Activated naive CD4-positive, alpha-beta T cell treated with anti-CD3 and anti-CD28 coated beads, Interleukin-2, amount 50 U/mL, for 24 hours (primary cell): ENCODE measurements around the gene OOSP4B.
"Not testable (repeated sequence)": the region's sequence is repeated elsewhere in the genome, so short reads cannot be mapped to it uniquely, and the experiment has no call there.

ENCODE experiments used
- H3K27ac Mint-ChIP-seq: one replicate; pipeline ENCODE4 v1.8.0; 2021; ENCODE audit warnings: mild to moderate bottlenecking, mixed read lengths
- H3K27me3 Mint-ChIP-seq: one replicate; pipeline ENCODE4 v1.8.0; 2021; ENCODE audit warnings: mixed read lengths
- H3K36me3 Mint-ChIP-seq: one replicate; pipeline ENCODE4 v1.8.0; 2021; ENCODE audit warnings: mixed read lengths
- H3K4me1 Mint-ChIP-seq: one replicate; pipeline ENCODE4 v1.8.0; 2021; ENCODE audit warnings: mixed read lengths
- H3K4me3 Mint-ChIP-seq: one replicate; pipeline ENCODE4 v1.8.0; 2021; ENCODE audit warnings: mild to moderate bottlenecking, mixed read lengths
- H3K9me3 Mint-ChIP-seq: one replicate; pipeline ENCODE4 v1.8.0; 2021; ENCODE audit warnings: mixed read lengths

Gene OOSP4B

DNA sequence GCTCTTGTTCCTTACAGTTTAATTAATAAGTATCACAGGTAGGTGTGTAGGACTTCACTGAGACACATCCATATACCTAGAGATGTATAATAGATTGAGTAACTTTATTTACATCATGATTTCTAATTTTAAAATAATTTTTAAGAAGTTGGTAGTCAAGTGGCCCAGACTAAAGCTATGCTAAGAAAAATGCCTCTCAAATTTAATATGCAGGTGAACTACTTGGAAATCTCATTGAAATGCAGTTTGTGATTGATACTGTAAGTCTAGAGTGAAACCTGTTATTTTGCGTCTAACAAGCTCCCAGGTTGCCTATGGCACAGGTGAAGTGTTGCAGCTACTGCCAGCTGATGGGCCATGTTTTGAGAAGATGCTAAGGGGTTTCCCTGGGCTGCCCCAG, at the start of gene OOSP4B:
Gene OOSP4B, plus strand, starts transcription at position 301 of the 400 bp plus-strand sequence.
- H3K4me3 Mint-ChIP-seq, result no peak within 1 kb of the TSS
- H3K36me3 Mint-ChIP-seq, result no peaks in the 10 kb centered on the region
- H3K4me1 Mint-ChIP-seq, result no peaks in the 10 kb centered on the region
- no peaks in the 10 kb centered on the region for H3K9me3 Mint-ChIP-seq
- no peak within 1 kb of the TSS for H3K27ac Mint-ChIP-seq
- peaks cover 5% of the 10 kb centered on the region for H3K27me3 Mint-ChIP-seq

DNA sequence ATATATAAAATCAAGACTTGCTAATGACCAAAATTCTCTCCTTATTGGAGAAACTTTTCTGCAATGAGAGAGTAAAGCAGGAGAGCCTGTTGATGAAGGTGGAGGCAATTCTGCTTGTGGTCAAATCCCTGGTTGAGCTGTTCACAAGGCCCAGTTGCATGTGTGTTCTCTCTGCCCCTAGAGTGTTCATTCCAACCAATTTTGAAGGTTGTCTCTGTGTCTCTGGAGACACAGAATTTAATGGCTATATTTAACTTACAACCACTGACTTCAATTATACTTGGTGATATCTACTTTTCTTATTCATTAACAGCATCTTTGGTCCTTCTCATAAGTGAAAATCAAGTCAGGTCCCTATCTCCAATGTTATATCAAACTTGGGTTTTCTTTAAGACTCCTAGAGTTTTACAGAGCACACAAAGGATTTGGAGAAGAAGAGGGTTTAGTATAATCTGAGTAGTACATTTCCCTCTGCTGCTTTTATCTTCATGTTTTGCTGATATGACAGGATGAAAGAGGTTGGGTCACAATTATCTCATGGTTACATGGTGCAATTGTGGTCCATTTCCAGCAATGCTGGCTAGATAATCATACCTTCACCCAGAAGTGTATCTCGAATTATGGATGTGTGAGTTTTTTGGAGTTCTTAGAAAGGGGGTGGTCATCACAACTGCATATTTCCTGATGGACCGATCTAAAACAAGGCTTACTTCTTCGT, 49.1 kb upstream of the OOSP4B start:
- Mint-ChIP-seq H3K4me1 (no peaks in the 10 kb centered on the region), H3K27ac (no peak overlapping the region), H3K36me3 (no peaks in the 10 kb centered on the region), H3K9me3 (no peaks in the 10 kb centered on the region), H3K4me3 (no peak overlapping the region), H3K27me3 (peaks cover 6% of the 10 kb centered on the region)

DNA sequence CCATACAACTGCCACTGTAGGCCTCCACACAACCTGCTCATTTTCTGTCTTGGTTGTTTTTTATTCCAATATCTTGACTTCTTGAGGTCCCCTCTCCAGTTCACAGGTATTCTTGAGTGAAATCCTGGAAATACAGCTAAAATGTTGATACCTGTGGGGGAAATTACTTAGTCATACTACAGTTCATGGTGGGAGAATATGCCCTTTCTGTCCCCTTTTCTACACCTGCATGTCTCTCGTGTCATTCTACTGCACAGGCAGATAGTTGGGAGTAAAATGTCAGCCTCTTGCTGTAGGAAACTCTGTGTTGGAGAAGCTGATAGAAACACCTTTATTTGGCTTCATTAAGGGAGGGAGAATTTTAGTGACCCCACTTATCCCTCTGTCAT, 48.6 kb upstream of the OOSP4B start:
- Mint-ChIP-seq H3K4me1 (no peaks in the 10 kb centered on the region), H3K9me3 (no peaks in the 10 kb centered on the region), H3K27ac (no peak overlapping the region), H3K4me3 (no peak overlapping the region), H3K27me3 (peaks cover 6% of the 10 kb centered on the region), H3K36me3 (no peaks in the 10 kb centered on the region)

DNA sequence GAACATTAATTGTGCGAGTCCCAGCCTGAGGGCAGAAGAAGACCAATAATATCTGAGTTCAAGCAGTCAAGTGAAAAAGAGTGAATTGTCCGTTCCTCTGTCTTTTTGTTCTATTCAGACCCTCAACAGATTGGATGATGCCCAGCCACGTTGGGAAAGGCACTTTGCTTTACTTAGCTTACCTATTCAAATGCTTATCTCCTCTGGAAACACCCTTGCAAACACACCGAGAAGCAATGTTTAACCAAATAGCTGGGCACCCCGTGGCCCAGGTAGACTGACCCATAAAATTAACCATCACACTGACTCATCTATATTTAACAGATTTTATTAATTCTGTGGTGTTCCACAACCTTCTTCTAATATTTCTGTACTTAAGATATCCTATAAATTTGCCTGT, 43.9 kb upstream of the OOSP4B start:
- Mint-ChIP-seq H3K27ac (no peak overlapping the region), H3K9me3 (no peaks in the 10 kb centered on the region), H3K4me1 (no peaks in the 10 kb centered on the region)

DNA sequence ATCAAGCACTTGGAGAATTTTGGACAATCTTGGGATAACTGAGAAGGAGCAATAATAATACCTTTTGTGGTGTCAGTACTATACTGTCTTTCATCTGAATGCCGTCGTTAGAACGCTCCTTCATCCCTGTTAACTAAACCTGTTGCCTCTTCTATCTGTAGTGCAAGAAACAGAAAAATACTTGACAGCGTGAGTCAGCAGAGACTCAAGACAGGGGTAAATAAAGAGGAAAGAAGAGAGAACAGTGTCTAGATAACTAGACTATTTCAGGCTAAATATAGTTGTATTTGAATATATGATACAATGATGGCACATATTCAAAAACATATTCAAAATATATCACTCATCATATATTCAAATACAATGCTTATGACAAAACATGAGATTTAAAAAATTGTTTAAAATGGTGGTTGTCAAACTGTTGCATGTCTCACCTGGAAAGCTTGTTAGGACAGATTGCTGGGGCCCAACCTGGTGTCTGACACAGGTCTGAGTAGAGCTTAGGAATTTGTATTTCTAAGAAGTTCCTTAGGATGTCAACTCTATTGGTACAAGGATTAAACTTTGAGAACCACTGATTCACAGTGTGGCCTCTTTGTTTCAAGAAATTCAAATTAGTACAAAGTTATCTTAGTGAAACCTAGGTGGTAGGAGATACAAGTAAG, 35.7 kb upstream of the OOSP4B start:
- H3K4me1 Mint-ChIP-seq, result no peaks in the 10 kb centered on the region
- H3K36me3 Mint-ChIP-seq, result no peaks in the 10 kb centered on the region
- peaks cover 10% of the 10 kb centered on the region for H3K27me3 Mint-ChIP-seq
- H3K27ac Mint-ChIP-seq, result no peak overlapping the region
- no peak overlapping the region for H3K4me3 Mint-ChIP-seq
- H3K9me3 Mint-ChIP-seq, result no peaks in the 10 kb centered on the region

More for the DNA sequence above, 43.9 kb upstream of the OOSP4B start:
- Mint-ChIP-seq H3K36me3 (no peaks in the 10 kb centered on the region), H3K4me3 (no peak overlapping the region), H3K27me3 (peaks cover 3% of the 10 kb centered on the region)

DNA sequence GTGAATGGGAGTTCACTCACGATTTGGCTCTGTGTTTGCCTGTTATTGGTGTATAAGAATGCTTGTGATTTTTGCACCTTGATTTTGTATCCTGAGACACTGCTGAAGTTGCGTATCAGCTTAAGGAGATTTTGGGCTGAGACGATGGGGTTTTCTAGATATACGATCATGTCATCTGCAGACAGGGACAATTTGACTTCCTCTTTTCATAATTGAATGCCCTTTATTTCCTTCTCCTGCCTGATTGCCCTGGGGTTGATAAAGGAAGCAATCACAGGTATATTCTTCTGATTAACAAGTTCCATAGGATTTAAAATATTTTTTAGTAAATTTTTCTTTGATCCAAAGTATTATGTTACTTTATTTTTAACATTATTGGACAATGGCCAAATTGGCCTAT, 34.9 kb upstream of the OOSP4B start:
- not testable (repeated sequence) for H3K4me1 Mint-ChIP-seq, H3K27ac Mint-ChIP-seq, H3K9me3 Mint-ChIP-seq, H3K36me3 Mint-ChIP-seq, H3K4me3 Mint-ChIP-seq
- H3K27me3 Mint-ChIP-seq, result peaks cover 10% of the 10 kb centered on the region

DNA sequence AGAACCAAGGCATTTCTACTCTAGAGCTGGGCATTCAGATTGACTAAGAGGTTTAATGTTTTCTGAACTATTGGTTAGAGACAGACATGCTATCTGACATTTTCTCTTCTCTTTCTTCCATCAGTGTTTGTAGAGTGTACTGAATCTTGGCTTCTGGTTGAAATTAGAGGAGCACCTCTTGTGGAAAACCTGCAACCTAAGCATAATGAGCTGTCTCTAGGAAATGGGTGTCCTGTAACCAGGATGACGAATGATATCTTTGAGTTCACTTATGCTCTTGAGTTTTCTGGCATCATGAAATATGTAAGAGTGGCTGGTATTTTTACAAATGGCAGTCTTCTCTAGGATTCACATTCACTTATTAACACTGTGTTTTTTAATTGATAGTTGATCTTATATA, 33.8 kb upstream of the OOSP4B start:
- Mint-ChIP-seq H3K4me3 (no peak overlapping the region), H3K9me3 (no peaks in the 10 kb centered on the region), H3K36me3 (no peaks in the 10 kb centered on the region), H3K4me1 (no peaks in the 10 kb centered on the region), H3K27me3 (peaks cover 10% of the 10 kb centered on the region), H3K27ac (no peak overlapping the region)

GRCh38 chr11:59984368-59984767, 32.6 kb upstream of the OOSP4B start:
- Mint-ChIP-seq H3K27ac (no peak overlapping the region), H3K36me3 (no peaks in the 10 kb centered on the region), H3K9me3 (peaks cover 8% of the 10 kb centered on the region), H3K27me3 (peaks cover 10% of the 10 kb centered on the region), H3K4me3 (no peak overlapping the region), H3K4me1 (no peaks in the 10 kb centered on the region)

GRCh38 chr11:59990421-59990820, 26.6 kb upstream of the OOSP4B start:
- Mint-ChIP-seq H3K27me3 (peaks cover 9% of the 10 kb centered on the region), H3K4me3 (no peak overlapping the region), H3K9me3 (peaks cover 36% of the 10 kb centered on the region), H3K36me3 (peaks cover 2% of the 10 kb centered on the region), H3K27ac (no peak overlapping the region), H3K4me1 (no peaks in the 10 kb centered on the region)

GRCh38 chr11:59992425-59992824, 24.6 kb upstream of the OOSP4B start:
- Mint-ChIP-seq H3K9me3 (peaks cover 36% of the 10 kb centered on the region), H3K27ac (no peak overlapping the region)

GRCh38 chr11:59997800-59998199, 19.2 kb upstream of the OOSP4B start:
- no peaks in the 10 kb centered on the region for H3K4me1 Mint-ChIP-seq
- H3K9me3 Mint-ChIP-seq, result peaks cover 3% of the 10 kb centered on the region
- no peak overlapping the region for H3K27ac Mint-ChIP-seq

More at GRCh38 chr11:59992425-59992824, 24.6 kb upstream of the OOSP4B start:
- peaks cover 9% of the 10 kb centered on the region for H3K27me3 Mint-ChIP-seq
- peaks cover 2% of the 10 kb centered on the region for H3K36me3 Mint-ChIP-seq
- no peaks in the 10 kb centered on the region for H3K4me1 Mint-ChIP-seq
- H3K4me3 Mint-ChIP-seq, result no peak overlapping the region

DNA sequence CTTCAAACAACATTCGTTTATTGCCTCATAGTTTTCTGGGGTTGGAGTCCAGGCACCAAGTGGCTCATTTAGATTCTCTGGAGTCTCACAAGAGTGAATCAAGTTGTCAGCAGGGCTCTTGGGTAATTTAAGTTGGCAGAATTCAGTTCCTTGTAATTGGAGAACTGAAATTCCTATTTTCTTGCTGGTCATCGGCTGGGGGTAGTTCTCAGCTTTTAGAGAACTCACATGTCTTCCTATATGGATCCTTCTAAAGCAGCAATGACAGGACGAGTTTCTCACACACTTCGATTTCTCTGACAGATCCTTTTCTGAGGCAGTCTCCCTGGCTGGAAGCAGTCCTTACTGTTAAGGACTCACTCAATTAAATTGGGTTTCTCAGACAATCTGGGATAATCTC, 17.3 kb upstream of the OOSP4B start:
- H3K4me1 Mint-ChIP-seq, result no peaks in the 10 kb centered on the region
- no peaks in the 10 kb centered on the region for H3K36me3 Mint-ChIP-seq
- H3K4me3 Mint-ChIP-seq, result no peak overlapping the region
- no peak overlapping the region for H3K27ac Mint-ChIP-seq
- peaks cover 3% of the 10 kb centered on the region for H3K27me3 Mint-ChIP-seq
- no peaks in the 10 kb centered on the region for H3K9me3 Mint-ChIP-seq

More at GRCh38 chr11:59997800-59998199, 19.2 kb upstream of the OOSP4B start:
- Mint-ChIP-seq H3K27me3 (peaks cover 12% of the 10 kb centered on the region), H3K36me3 (no peaks in the 10 kb centered on the region), H3K4me3 (no peak overlapping the region)

DNA sequence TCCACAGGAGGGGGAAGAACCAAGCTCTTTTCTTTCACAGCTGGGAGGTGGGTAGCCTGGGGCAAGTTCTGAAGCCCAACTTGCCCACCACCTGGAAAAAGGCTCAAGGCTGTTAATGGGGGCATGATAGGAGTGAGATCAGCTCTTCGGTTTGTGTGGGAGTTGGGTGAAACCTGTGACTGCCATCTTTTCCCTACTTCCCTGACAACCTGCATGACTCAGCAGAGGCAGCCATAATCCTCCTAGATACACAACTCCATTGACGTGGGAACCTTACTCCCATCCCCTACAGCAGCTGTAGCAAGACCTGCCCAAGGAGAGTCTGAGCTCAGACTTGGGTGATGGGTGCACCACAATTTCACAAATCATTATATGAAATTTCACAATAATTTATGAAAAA, 13.3 kb upstream of the OOSP4B start:
- H3K27ac Mint-ChIP-seq, result no peak overlapping the region
- H3K36me3 Mint-ChIP-seq, result no peaks in the 10 kb centered on the region
- no peaks in the 10 kb centered on the region for H3K9me3 Mint-ChIP-seq
- peaks cover 6% of the 10 kb centered on the region for H3K27me3 Mint-ChIP-seq
- H3K4me3 Mint-ChIP-seq, result no peak overlapping the region
- no peaks in the 10 kb centered on the region for H3K4me1 Mint-ChIP-seq

GRCh38 chr11:60005360-60005759, 11.6 kb upstream of the OOSP4B start:
- no peak overlapping the region for H3K4me3 Mint-ChIP-seq
- no peaks in the 10 kb centered on the region for H3K4me1 Mint-ChIP-seq
- peaks cover 8% of the 10 kb centered on the region for H3K27me3 Mint-ChIP-seq
- H3K9me3 Mint-ChIP-seq, result no peaks in the 10 kb centered on the region
- H3K27ac Mint-ChIP-seq, result no peak overlapping the region
- no peaks in the 10 kb centered on the region for H3K36me3 Mint-ChIP-seq

DNA sequence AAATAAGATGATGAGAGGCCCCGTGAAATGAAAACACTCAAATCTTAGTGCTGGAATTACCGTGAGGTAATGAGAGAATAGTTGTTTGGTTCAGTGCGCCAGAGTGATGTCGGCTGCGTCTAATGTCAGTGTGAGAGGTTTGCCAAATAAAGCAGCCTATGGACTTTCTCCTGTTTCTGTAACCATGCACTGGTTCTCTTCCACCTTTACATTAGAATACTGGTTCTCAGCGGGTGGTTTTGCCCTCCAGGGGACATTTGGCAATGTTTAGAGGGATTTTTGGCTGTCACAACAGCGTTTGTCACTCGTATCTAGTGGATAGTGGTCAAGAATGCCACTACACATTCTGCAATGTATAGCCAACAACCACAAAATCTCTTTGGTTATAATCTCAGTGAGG, 1.1 kb downstream of the OOSP4B start:
- no peaks in the 10 kb centered on the region for H3K36me3 Mint-ChIP-seq
- H3K4me1 Mint-ChIP-seq, result no peaks in the 10 kb centered on the region
- H3K9me3 Mint-ChIP-seq, result no peaks in the 10 kb centered on the region
- H3K27ac Mint-ChIP-seq, result no peak overlapping the region
- H3K27me3 Mint-ChIP-seq, result peaks cover 4% of the 10 kb centered on the region
- no peak overlapping the region for H3K4me3 Mint-ChIP-seq

GRCh38 chr11:60020376-60020775, 3.4 kb downstream of the OOSP4B start:
- H3K27me3 Mint-ChIP-seq, H3K9me3 Mint-ChIP-seq, H3K27ac Mint-ChIP-seq, H3K4me3 Mint-ChIP-seq, H3K36me3 Mint-ChIP-seq, H3K4me1 Mint-ChIP-seq: not testable (repeated sequence)
